Kidney tubule cell (primary cell): ENCODE measurements around the gene IER2.
"Not testable (repeated sequence)": the region's sequence is repeated elsewhere in the genome, so short reads cannot be mapped to it uniquely, and the experiment has no call there.

Experiments used
- DNase-seq: peaks from one replicate; pipeline ENCODE4 v3.0.0-alpha.2; 2018; ENCODE audit warnings: low spot score

IER2 gene

DNA sequence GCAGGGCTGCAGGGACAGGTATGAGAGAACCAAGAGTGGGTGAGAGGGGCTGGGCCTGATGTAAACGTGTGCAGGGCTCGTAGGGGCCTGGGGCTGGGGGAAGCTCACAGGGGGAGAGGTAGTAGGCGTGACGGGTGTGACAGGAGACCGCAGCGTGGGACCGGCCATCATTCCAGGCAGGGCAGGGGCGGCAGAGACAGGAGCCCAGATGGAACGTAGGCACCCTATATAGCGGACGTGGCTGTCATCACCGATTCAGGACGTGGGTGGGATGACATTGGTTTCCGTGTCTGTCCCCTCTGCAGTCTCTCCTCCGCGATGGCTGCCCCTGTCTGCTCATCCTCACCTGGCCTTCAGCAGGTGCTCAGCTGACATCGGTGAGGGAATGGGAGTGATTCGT, 48.4 kb downstream of the IER2 start:
- DNase-seq: no peak

DNA sequence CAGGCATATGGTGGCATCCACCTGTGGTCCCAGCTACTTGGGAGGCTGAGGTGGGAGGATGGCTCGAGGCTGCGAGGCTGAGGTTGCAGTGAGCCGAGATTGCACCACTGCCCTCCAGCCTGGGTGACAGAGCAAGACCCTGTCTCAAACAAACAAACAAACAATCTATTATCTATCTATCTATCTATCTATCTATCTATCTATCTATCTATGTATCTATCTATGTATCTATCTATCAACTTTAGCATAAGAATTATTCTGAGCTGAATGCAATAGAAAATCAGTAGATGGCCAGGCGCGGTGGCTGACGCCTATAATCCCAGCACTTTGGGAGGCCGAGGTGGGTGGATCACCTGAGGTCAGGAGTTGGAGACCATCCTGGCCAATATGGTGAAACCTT, 51.9 kb downstream of the IER2 start:
- DNase-seq: not testable (repeated sequence)
